ENCODE measurements around the gene GNG11.

DNA sequence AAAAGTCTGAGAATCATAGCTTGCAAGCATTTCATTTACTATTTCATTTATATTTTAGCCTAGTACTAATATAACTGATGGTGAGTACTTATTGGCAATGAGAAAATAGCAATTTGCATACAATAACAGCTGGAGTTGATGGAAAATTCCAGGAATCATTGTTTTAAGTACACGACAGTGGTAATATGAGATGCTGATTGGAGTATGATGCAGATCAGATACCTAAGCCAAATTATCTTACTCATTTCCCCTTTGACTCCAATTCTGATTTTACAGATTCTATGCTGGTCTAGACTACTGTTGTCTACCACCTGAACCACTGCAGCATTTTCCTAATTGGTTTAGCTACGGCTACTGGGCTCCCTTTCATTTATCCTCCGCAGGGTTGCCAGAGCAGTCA is 36.7 kb downstream of the GNG11 start:
- no peak for TF ChIP-seq EZH2 (IDR thresholded peaks at IDR 0.05; ENCODE audit: low read depth)
- TF ChIP-seq, protein P1, sequence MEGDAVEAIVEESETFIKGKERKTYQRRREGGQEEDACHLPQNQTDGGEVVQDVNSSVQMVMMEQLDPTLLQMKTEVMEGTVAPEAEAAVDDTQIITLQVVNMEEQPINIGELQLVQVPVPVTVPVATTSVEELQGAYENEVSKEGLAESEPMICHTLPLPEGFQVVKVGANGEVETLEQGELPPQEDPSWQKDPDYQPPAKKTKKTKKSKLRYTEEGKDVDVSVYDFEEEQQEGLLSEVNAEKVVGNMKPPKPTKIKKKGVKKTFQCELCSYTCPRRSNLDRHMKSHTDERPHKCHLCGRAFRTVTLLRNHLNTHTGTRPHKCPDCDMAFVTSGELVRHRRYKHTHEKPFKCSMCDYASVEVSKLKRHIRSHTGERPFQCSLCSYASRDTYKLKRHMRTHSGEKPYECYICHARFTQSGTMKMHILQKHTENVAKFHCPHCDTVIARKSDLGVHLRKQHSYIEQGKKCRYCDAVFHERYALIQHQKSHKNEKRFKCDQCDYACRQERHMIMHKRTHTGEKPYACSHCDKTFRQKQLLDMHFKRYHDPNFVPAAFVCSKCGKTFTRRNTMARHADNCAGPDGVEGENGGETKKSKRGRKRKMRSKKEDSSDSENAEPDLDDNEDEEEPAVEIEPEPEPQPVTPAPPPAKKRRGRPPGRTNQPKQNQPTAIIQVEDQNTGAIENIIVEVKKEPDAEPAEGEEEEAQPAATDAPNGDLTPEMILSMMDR (conservative IDR thresholded peaks at IDR 0.05): no peak
